NOMO-1 treated with dmso at 0.1 percent for 144 hours (cell line): ENCODE results near the gene DUS1L.

Source experiments
- DNase-seq: peaks from one replicate; lab custom pipeline; 2025; ENCODE audit not compliant: unreplicated experiment; lab: John Stamatoyannopoulos, UW

Gene DUS1L

DNA sequence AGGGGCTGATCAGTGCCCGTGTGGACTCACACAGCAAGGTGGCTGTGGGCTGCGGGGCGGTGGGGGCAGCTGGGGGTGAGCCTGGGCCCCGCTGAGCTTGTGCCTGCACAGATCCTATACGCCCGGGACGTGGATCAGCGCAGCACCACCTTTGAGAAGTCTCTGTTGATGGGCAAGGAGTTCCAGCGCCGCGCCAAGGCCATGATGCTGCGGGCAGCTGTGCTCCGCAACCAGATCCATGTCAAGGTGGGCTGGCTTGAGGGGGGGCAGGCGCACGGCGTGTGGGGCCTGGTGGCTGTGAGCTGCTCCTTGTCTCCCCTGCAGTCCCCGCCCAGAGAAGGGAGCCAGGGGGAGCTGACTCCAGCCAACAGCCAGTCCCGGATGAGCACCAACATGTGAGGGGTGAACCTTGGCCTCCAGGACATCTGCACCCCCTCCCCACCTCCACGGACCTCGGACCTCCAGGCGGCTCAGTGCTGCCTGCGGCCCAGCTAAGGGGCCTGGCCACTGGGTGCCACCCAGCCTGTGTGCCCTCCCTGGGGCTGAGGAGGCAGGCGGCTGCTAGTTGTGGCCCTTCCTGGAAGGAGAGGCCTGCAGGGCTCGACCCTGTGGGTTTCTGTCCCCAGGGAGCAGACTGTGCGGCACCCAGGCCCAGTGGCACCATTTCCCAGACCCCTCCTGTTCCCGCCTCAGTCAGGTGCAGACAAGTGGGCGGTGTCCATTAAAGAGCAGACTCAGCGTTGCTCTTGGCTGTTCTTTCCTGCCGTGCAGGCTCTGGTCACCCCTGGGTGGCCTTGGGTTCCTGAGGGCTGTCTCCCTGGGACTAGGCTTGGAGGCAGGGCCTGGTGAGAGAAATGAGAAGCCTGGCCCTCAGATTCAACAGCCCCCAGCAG is 8.6 kb downstream of the DUS1L start:
- DNase-seq = no peak

DNA sequence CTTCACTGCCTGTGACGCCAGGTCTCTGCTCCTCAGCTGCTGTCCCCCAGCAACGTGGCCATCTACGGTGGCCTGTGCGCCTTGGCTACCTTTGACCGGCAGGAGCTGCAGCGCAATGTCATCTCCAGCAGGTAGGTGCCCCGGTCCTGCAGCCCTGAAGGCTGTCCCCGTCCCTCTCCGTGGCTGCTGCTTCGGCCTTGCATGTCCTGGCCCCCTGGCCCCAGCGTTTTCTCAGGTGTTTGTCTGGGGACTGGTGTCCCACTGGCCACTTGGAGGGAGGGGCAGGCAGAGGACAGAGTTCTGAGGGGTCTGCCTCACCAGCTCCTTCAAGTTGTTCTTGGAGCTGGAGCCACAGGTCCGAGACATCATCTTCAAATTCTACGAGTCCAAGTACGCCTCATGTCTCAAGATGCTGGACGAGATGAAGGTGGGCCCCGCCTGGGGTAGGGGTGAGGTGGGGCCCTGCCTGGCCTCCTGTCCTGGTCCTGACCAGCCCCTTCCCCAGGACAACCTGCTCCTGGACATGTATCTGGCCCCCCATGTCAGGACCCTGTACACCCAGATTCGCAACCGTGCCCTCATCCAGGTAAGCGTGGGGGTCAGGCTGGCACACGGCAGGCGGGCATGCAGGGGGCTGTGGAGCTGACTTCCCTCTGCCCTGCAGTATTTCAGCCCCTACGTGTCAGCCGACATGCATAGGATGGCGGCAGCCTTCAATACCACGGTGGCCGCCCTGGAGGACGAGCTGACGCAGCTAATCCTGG is 9.5 kb downstream of the DUS1L start:
- no peak for DNase-seq

DNA sequence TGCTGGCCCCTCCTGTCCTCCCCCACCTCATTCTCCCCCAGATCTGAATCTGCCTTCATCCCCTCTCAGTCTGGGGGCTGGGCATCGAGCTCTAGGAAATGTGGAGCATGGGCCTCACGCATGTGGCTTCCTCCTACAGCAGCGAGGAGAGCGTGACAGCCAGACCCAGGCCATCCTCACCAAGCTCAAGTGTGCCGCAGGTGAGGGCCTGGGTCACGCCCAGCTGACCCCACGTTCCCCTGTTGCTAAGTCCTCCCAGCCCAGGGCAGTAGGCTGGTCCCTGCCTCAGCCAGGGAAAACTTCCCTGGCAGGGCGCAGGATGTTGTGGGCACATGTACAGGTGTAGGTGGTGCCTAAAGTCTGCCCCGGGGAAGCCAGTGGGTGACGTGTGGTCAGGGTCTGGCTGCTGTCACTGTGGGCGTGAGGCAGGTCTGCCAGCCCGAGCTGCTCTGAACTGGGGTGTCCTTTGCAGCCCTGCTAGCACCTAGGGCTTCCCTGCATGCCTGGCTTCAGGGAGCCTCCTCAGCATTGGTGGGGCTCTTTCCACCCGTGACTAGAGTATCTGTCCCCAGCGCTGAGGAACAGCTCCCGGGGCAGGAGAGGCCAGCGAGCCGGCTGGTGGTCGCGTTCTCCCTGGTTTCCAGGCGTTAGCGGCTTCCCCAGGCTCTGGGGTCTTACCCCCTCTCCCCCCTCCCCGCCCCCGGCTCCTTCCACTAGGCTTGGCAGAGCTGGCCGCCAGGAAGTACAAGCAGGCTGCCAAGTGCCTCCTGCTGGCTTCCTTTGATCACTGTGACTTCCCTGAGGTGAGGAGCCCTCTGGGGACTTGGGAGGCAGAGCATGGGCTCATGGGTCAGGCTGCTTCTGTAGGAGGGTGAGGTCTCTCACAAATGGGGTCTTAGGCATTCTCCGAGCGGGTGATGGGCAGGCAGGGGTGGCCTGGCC is 10.3 kb downstream of the DUS1L start:
- no peak for DNase-seq

DNA sequence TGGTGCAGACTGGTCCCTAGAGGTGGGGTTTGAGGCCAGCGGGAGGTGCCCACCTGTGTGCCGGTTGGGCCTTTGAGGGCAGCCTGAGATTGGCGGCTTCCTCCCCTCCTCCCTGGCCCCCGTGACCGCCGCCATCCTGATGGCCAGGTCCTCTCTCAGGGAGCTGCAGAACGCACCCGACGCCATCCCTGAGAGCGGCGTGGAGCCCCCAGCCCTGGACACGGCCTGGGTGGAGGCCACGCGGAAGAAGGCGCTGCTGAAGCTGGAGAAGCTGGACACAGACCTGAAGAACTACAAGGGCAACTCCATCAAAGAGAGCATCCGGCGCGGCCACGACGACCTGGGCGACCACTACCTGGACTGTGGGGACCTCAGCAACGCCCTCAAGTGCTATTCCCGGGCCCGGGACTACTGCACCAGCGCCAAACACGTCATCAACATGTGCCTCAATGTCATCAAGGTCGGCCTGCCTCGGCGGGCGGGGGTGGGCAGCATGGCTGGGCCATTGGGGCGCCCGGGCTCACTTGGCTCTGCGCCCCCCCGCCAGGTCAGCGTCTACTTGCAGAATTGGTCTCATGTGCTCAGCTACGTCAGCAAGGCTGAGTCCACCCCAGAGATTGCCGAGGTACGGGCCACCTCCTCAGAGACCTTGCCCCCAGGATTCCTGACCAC is 11.1 kb downstream of the DUS1L start:
- DNase-seq = no peak

DNA sequence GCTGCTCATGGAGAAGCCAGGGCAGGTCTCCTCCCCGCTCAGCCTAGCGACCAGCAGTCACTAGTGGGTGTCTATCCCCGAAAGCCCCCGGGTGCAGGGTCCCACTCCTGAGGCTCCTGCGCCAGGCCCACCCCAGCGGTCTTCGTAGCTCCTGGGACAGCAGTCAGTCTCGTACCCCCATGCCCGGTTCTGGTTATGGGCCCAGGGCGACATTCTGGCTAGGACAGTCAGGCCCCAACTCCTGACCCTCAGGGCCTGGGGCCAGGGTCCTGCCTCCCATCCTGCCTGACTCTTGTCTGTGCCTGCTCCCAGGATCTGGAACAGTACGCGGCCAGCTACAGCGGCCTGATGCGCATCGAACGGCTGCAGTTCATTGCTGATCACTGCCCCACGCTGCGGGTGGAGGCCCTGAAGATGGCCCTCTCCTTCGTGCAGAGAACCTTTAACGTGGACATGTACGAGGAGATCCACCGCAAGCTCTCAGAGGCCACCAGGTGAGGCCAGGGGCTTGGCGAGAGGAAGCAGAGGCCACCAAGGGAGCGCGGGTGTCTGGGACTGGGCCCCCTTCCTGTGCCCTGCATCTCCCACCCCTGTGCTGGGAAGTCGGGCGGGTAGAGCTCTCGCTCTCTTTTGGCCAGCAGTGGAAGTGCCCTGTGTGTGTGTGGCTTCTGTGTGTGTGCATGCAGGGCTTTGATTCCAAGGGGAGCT is 11.9 kb downstream of the DUS1L start:
- DNase-seq = no peak

DNA sequence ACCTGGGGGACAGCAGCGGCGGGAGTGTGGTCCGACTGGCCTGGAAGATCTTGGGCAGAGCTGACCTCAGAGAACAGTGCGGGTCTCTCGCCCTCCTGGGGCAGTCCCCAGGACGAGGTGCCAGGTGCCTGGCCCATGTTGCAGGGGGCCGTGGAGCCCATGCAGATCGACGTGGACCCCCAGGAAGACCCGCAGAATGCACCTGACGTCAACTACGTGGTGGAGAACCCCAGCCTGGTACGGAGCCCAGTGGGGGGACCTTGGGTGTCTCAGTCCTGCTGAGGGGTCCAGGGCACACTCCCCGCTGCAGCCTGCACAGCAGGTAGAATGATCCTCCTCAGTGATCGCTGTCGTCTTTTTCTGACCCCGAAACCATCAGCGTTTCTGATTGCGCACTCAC is 12.5 kb downstream of the DUS1L start:
- no peak for DNase-seq

DNA sequence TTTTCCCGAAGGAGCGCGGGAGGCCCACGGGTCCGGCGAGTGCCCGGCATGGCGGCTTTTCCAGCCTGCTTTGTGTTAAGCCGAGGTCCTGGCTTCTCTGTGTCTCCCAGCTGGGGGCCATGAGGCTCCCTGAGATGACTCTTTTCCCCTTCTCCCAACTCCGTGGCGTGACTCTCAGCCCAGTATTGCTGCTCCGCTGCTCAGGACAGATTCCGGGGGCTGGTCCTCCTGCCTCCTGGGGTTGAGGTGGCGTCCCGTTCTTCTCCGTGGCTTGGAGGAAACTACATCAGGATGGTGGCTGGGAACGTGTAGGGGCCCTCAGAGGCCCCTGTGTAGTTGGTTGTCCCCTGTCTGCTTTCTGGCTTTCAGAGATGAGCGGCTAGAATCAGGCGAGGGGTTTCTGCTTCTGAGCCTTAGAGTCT is 13.0 kb downstream of the DUS1L start:
- DNase-seq = no peak

DNA sequence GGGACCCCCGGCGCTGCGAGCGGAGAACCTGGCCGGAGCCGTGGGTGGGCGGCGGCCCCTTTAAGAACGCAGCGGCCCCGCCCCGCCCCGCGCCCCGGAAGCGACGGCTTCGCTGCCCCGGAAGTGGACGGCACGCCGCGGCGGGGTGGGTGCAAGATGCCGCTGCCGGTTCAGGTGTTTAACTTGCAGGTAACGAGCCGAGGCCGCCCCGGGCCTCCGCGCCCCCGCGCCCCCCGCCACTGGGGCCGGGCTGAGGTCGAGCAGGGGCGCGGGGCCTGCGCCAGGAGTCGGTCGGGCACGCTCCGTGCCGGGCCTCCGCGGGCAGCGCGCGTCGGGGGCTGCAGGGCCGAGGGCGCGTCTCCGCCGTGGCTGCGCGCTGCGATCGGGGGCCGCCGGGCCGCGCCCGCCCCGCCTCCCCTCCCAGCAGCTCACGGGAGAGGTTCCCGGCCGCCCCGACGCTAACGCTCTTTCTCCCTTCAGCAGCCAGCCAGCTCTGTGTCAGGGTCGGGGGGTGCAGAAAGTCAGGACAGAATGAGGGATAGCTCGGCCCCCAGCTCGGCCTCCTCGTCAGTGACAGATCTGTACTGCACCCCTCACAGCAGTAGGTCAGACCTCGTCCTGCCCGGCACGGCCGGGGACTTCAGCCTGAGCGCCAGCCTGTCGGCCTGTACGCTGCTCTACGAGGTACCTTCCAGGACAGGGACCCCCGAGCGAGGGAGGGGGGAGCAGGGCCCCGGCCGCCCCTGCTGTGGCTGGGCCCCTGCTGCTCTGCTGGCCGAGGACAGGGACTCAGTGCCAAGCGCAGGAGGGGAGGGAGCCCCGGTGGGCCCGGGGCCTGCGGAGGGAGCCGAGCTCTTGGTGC is 13.6 kb downstream of the DUS1L start, which contains the start of the genes GPS1 and RFNG:
Gene GPS1, plus strand, starts transcription at position 123 of the 862 bp plus-strand sequence. Its CDS starts 34 bp downstream, at position 157.
Gene RFNG, minus strand, starts transcription at position 36 of the 862 bp plus-strand sequence. CDS start 45 bp downstream, outside the sequence.
- DNase-seq = no peak

DNA sequence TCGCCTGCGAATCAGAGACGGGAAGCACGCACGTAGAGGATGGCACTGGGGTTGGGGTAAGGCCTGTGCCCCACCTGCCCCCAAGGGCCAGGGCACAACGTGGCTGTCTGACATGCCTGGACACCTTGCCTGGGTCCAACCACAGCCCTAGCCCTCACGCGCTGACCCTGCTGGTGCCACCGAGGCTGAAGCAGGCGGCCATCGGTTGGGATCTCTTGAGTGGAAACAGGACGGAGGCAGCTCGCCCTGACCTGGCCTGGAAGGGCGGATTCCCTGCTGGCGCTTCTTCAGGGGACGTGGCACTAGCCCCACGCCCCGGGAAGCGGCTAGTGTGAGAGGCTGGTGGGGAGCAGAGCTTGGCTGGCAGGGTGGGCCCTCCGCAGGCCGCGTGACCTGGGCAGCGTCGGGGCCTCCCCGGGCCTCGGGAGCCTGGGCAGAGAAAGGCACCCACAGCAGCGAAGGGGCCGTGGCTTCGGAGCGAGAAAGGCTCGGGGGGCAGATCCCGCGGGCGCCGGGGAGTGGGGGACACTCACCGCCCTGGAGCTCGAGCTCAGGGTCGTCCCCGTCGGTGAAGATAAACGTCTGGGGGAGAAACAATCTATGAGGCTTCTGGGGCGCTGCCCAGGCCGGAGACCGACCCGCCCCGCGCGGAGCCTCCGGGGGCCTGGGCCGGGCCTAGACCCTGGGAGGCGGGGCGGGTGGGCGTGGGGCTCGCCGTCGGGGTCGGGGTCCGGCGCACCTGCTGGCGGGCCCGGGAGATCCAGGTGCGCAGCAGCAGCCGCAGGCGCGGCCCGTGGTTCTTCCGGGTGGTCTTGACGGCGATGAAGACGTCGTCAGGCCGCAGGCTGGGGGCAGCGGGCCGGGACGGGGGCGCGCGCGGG is 14.6 kb downstream of the DUS1L start:
- DNase-seq = no peak

DNA sequence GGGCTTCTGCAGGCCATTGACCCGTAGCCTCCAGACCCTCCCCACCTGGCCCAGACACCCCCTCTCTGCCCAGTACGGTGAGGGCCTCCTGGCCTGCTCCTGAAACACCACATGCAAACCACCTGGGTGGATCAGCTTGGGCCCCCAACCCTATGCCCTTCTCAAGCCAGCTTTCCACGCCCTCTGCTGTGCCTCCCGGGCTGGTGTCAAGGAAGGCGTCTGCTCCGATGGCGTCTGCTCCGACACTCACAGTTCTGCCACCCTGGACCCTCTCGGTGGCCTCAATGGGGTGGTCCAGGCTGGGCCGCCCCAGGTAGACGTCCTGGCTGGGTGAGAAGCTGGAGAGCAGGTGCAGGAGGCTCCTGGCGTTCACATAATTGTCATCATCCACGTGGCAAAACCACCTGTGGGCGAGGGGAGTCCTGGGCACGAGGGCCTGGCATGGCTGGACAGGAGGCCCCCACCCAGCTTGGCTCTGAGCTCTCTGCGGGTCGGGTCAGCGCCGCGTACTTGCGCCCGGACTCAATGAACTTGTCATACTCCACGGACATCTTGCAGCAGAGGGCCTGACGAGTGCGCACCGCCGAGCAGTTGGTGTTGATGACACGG is 15.3 kb downstream of the DUS1L start:
- DNase-seq = no peak

DNA sequence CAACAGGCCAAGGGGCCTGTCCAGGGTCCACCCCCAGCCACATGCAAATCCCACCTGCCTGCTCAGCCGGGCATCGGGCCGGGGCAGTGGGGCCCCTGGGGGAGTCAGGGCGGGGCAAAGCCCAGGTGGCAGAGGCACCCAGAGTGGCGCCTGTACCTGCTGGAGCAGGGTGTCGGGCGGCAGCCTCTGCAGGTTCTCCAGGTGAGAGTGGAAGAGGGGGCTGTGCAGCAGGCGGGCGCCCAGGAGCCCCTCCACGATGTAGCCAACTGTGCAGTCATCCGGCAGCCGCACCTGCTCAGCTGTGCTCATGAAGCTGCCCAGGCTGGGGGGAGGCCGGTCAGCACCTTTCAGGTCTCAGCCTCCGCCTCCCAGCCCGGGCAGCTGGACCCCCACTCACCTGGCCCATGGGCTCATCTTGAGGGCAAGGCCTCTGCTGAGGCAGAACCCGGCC is 16.1 kb downstream of the DUS1L start:
- no peak for DNase-seq

DNA sequence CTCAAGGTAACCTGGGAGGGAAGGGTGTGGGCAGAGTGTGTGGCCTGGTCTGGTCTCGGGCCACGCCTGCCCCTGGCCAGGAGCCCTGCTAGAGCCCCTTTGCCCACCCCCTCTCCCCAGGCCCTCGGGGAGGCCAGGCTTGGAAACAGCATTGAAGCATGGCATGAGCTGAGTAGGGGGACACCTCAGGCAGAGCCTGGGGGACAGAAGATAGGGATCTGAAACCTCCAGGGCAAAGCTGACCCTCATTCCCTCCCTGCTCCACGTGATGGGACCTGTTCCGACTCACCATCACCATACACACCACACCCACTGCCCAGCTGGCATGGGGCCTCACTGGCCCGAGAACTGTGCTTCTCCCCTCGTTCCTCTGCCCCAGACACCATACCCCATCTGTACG is 16.5 kb downstream of the DUS1L start:
- DNase-seq = no peak

DNA sequence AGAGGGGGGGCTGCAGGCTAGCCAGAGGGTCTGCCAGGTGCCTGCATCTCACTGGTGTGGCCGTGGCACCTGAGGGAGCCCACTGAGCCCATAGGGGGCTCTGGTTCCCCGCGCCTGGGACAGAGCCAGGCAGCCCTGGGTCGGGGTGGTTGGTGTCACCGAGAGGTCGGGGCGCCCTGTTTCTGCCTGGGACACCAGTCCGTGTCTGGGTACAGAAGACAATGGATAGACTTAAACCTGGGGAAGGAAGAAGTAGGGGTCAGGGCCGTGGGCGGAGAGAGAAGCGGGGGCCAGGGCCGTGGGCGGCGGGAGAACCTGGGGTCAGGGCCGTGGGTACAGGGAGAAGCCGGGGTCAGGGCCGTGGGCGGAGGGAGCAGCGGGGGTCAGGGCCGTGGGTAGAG is 17.0 kb downstream of the DUS1L start:
- no peak for DNase-seq

DNA sequence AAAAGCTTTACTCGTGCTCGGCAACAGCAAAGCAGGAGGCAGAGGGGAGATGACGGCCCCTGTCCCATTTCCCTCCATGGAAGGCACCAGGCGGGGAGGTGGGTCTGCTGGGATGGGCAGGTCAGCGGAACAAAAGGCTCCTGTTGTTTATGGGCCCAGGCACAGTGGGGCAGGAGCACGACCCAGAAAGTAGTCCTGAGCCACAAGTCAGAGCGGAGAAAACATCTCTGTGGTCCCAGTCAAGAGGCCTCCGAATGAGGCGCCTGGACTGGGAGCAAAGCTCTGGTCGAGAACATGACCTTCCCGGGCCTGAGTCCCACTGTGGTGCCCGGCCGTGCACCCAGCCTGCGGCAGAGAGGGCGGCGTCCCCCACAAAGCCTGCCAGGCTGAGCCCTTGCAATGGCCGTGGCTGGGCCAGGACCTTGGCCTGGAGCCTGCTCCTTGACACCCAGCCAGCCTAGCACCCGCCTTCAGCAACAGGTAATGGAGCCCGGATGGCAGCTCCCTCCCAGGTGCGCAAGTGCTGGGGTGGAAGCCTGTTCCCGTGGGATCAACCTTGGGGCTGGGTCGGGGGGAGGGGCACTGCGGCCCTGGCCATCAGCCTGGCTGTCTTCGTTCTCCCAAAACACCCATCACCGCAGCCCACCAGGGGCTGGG is 17.6 kb downstream of the DUS1L start:
- DNase-seq = no peak

DNA sequence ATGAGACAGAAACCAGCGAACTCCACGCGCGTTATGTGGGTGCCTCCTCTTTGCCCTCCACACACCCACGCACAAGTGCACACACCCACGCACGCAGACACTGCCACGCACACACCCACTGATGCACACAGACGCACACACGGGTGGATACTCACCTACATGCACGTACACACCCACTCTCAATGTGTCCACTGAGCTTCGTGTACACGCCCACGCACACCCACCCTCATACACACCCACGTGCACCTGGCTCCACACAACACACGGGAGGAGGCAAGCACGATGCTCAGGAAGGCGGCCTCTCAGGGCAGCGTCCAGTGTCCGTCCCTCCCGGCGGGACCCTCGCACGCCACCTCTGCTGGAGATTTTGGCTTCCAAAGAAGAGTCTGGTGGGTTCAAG is 18.2 kb downstream of the DUS1L start:
- no peak for DNase-seq

DNA sequence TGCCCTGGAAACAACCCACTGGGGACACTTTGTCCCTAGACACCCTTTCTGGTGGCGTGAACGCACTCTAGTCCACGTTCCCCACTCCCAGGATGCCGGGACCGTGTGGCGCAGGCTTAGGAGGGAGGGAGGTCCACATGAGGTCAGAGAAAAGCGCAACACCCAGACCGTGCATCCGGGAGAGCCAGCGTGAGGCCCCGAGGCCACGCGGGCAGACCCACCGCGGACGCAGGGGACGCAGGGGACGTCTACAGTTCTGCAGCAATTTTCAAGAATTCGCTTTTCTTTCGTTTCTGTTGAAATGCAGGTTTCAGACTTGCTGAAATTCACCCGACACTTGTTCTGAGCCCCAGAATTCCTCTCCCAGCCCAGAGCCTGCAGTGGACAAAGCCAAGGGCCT is 18.7 kb downstream of the DUS1L start:
- DNase-seq = no peak
